IMR-90 (cell line): ENCODE measurements around the gene CHCHD4.

ENCODE experiments used
- BHLHE40 ChIP-seq: fragments of 150-350 bp; IDR thresholded peaks from 2 replicates; pipeline ENCODE4 v1.6.1; 2016; ENCODE audit warnings: mild to moderate bottlenecking, low read depth, low read length
- CEBPB ChIP-seq: IDR thresholded peaks from 2 replicates; pipeline ENCODE4 v1.6.1; 2012; ENCODE audit warnings: low read depth, low read length, improper control_type of control experiment
- MAFK ChIP-seq: IDR thresholded peaks from 2 replicates; pipeline ENCODE4 v1.6.1; 2012; ENCODE audit warnings: low read depth, low read length, improper control_type of control experiment
- MAZ ChIP-seq: IDR thresholded peaks from 2 replicates; pipeline ENCODE4 v1.6.1; 2012; ENCODE audit warnings: low read depth, mild to moderate bottlenecking, low read length, improper control_type of control experiment, moderate library complexity, borderline replicate concordance
- POLR2A ChIP-seq: IDR thresholded peaks from 2 replicates; pipeline ENCODE4 v1.6.1; 2012; ENCODE audit warnings: mild to moderate bottlenecking, low read depth, low read length
- RFX5 ChIP-seq: IDR thresholded peaks from 2 replicates; pipeline ENCODE4 v1.8.0; 2012; ENCODE audit warnings: low read depth, mild to moderate bottlenecking, low read length, moderate library complexity
- TF ChIP-seq, protein P1 (sequence below): conservative IDR thresholded peaks from 2 replicates; pipeline ENCODE4 v1.5.1; 2012; ENCODE audit warnings: mild to moderate bottlenecking, low read depth, low read length, improper control_type of control experiment
- TF ChIP-seq, protein P2 (sequence below): fragments of 150-350 bp; IDR thresholded peaks from 2 replicates; pipeline ENCODE4 v1.6.1; 2017; ENCODE audit warnings: mild to moderate bottlenecking, antibody characterized with exemption, low read length, low read depth

DNA sequence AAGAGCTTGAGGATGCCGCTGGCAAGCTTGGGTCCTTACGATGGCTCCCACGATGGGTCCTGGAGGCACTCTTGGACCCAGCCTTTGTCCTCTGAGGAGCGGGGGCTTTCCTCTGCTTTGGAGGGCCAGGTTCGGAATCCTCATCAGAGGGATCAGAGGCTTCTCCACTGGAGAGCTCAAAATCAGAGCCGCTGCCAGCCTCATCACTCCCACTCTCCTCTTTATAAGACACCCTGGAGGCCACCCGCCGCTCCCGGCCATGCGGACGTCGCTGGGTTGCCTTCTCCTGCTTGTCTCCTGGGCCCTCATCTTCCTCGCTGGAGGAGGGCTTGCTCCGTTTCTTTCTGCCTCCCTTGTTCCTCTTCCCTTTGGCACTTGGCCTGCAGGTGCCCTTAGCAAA, 33.7 kb upstream of the CHCHD4 start:
- TF ChIP-seq, protein P1, sequence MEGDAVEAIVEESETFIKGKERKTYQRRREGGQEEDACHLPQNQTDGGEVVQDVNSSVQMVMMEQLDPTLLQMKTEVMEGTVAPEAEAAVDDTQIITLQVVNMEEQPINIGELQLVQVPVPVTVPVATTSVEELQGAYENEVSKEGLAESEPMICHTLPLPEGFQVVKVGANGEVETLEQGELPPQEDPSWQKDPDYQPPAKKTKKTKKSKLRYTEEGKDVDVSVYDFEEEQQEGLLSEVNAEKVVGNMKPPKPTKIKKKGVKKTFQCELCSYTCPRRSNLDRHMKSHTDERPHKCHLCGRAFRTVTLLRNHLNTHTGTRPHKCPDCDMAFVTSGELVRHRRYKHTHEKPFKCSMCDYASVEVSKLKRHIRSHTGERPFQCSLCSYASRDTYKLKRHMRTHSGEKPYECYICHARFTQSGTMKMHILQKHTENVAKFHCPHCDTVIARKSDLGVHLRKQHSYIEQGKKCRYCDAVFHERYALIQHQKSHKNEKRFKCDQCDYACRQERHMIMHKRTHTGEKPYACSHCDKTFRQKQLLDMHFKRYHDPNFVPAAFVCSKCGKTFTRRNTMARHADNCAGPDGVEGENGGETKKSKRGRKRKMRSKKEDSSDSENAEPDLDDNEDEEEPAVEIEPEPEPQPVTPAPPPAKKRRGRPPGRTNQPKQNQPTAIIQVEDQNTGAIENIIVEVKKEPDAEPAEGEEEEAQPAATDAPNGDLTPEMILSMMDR = no peak
- TF ChIP-seq MAFK (no peak), RFX5 (no peak), CEBPB (no peak), POLR2A (no peak), BHLHE40 (no peak), MAZ (no peak)
- TF ChIP-seq, protein P2, sequence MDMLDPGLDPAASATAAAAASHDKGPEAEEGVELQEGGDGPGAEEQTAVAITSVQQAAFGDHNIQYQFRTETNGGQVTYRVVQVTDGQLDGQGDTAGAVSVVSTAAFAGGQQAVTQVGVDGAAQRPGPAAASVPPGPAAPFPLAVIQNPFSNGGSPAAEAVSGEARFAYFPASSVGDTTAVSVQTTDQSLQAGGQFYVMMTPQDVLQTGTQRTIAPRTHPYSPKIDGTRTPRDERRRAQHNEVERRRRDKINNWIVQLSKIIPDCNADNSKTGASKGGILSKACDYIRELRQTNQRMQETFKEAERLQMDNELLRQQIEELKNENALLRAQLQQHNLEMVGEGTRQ = no peak
